Measurements from ENCODE around the gene ARPC1A. TPM values are rescaled to one million over a fixed set of nuclear protein-coding genes. Genes with fewer than 3 reads are reported as not detected.
A peak's percentile ranks its signal among the peaks of the same experiment; 100 is the strongest.

ARPC1A gene
- total RNA-seq, 1 donor from 2014 or later = 216 TPM

GRCh38 chr7:99398891-99399445 lies 73.3 kb downstream of the ARPC1A start:
- Mint-ChIP-seq H3K27ac (ENCODE audit: unreplicated experiment) (peak overlapping the region; percentile 84), H3K4me3 (peak overlapping the region; percentile 4), H3K9me3 (no peaks in the 10 kb centered on the region), H3K4me1 (peaks cover 4% of the 10 kb centered on the region), H3K36me3 (ENCODE audit: low read depth) (peaks cover 16% of the 10 kb centered on the region), H3K27me3 (ENCODE audit: low read depth) (no peaks in the 10 kb centered on the region)
- no peak for TF ChIP-seq CTCF (conservative IDR thresholded peaks at IDR 0.05)
- no peak for DNase-seq (ENCODE audit: low read depth, low spot score)

DNA sequence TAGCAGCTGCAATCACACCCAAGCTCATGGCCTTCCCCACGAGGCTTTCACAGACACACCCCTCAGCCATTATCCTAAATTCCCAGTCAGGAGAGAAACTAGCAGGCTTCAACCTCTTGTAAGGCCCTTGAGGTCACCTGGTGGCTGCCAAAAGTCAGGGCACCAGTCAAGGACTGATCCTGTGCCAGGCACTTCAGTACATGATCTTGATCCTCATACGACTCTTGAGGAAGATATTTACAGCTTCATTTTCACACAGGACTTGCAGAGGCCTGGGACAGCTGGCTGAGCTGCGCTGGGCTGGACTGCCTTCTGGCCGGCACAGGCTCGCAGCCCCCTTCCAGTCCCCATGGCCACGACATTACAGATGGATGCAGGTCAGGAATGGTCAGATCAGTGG lies 73.9 kb downstream of the ARPC1A start:
- no peak for DNase-seq (ENCODE audit: low read depth, low spot score)
- no peaks in the 10 kb centered on the region for H3K27me3 Mint-ChIP-seq (ENCODE audit: low read depth)
- no peak for TF ChIP-seq CTCF (conservative IDR thresholded peaks at IDR 0.05)
- H3K4me1 Mint-ChIP-seq = peaks cover 4% of the 10 kb centered on the region
- peaks cover 20% of the 10 kb centered on the region for H3K36me3 Mint-ChIP-seq (ENCODE audit: low read depth)
- H3K9me3 Mint-ChIP-seq = no peaks in the 10 kb centered on the region
- H3K27ac Mint-ChIP-seq (ENCODE audit: unreplicated experiment) = no peak overlapping the region
- H3K4me3 Mint-ChIP-seq = no peak overlapping the region

GRCh38 chr7:99402854-99403253 lies 77.2 kb downstream of the ARPC1A start:
- H3K27ac Mint-ChIP-seq (ENCODE audit: unreplicated experiment) = no peak overlapping the region
- no peak for TF ChIP-seq CTCF (conservative IDR thresholded peaks at IDR 0.05)
- DNase-seq (ENCODE audit: low read depth, low spot score) = no peak
- H3K4me3 Mint-ChIP-seq = peak overlapping the region; percentile 5
- peaks cover 20% of the 10 kb centered on the region for H3K36me3 Mint-ChIP-seq (ENCODE audit: low read depth)
- H3K27me3 Mint-ChIP-seq (ENCODE audit: low read depth) = no peaks in the 10 kb centered on the region
- no peaks in the 10 kb centered on the region for H3K9me3 Mint-ChIP-seq
- peaks cover 16% of the 10 kb centered on the region for H3K4me1 Mint-ChIP-seq

GRCh38 chr7:99403764-99404163 lies 78.1 kb downstream of the ARPC1A start:
- no peak for TF ChIP-seq CTCF (conservative IDR thresholded peaks at IDR 0.05)
- no peaks in the 10 kb centered on the region for H3K9me3 Mint-ChIP-seq

GRCh38 chr7:99404235-99404976 lies 78.7 kb downstream of the ARPC1A start:
- no peaks in the 10 kb centered on the region for H3K27me3 Mint-ChIP-seq (ENCODE audit: low read depth)
- TF ChIP-seq CTCF (conservative IDR thresholded peaks at IDR 0.05) = no peak
- peak overlapping the region; percentile 91 for H3K27ac Mint-ChIP-seq (ENCODE audit: unreplicated experiment)
- peaks cover 24% of the 10 kb centered on the region for H3K4me1 Mint-ChIP-seq
- peak overlapping the region; percentile 73 for H3K4me3 Mint-ChIP-seq
- no peaks in the 10 kb centered on the region for H3K9me3 Mint-ChIP-seq
- no peak for DNase-seq (ENCODE audit: low read depth, low spot score)
- H3K36me3 Mint-ChIP-seq (ENCODE audit: low read depth) = peaks cover 16% of the 10 kb centered on the region

More at GRCh38 chr7:99403764-99404163, 78.1 kb downstream of the ARPC1A start:
- H3K4me3 Mint-ChIP-seq = peak overlapping the region; percentile 73
- no peak for DNase-seq (ENCODE audit: low read depth, low spot score)
- H3K36me3 Mint-ChIP-seq (ENCODE audit: low read depth) = peaks cover 18% of the 10 kb centered on the region
- H3K4me1 Mint-ChIP-seq = peaks cover 17% of the 10 kb centered on the region
- no peaks in the 10 kb centered on the region for H3K27me3 Mint-ChIP-seq (ENCODE audit: low read depth)
- H3K27ac Mint-ChIP-seq (ENCODE audit: unreplicated experiment) = no peak overlapping the region

Data from neural crest cell (in vitro differentiated cells).